Ovary (tissue), 3 donors: Measurements from ENCODE around the gene KRTAP5-7.

Experiments
- CTCF ChIP-seq, 3 donors: fragments of 450-650 bp in 2 of 3; fragments of 200-600 bp in 1 of 3; IDR thresholded peaks; one replicate each; pipeline versions ENCODE4 v1.5.1 to v1.8.0; 2016 to 2022; ENCODE audit warnings: antibody characterized with exemption in 3 of 3, mild to moderate bottlenecking in 1 of 3
- EP300 ChIP-seq: sonication (generic); formaldehyde crosslinking; IDR thresholded peaks from one replicate; pipeline ENCODE4 v1.6.1; 2017; ENCODE audit warnings: antibody characterized with exemption
- donor health status: DM: no; HTN: no; CAD: no.

GRCh38 chr11:71558996-71559395 lies 31.9 kb downstream of the KRTAP5-7 start:
- no peak for TF ChIP-seq CTCF (IDR thresholded peaks at IDR 0.05)
- TF ChIP-seq EP300, result no peak
